ENCODE data around the gene HDDC3. TPM values are rescaled to one million over a fixed set of nuclear protein-coding genes. Genes with fewer than 3 reads are reported as not detected.

The HDDC3 gene
- total RNA-seq, 1 experiment from 2014 or later = 13.3 TPM

DNA sequence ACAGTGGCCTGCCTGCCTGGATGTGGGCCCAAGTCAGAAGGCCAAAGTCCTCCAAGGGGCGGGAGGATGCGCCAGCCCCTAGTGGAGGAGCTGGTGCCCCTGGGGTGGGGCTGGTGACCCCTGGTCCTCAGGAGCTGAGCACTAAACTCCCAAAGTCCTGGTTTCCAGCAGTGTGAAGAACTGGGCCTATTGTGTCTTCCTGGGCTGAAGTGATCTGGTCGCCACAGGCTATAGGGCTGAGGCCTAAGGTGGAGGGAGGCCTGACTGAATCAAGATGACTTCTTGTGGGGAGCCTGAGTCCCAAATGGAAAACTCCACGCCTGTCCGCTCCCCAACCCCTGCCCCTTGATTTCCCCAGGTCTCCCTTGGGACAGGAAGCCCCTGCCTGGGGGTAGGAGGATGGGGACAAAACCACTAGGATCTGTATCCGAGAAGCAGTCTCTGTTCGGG is 48.8 kb downstream of the HDDC3 start:
- H3K27ac Mint-ChIP-seq = peak overlapping the region in 1 of 3 experiments; percentile 77; a peak in 1 of 7 replicates
- Histone ChIP-seq H2BK120ac (ENCODE audit: low read depth, low read length, poor library complexity, severe bottlenecking) (no peak overlapping the region), H3K56ac (ENCODE audit: insufficient read length, low read depth, low read length) (no peak overlapping the region), H3K18ac (ENCODE audit: insufficient read length, low read depth, low read length) (no peak overlapping the region), H3K79me2 (ENCODE audit: insufficient read depth, low read length) (no peaks in the 10 kb centered on the region), H3K79me1 (ENCODE audit: insufficient read depth, low read depth, low read length, poor library complexity, severe bottlenecking) (no peaks in the 10 kb centered on the region), H4K91ac (ENCODE audit: insufficient read length, low read depth, low read length) (no peak overlapping the region), H3K4me2 (ENCODE audit: insufficient read depth, insufficient read length, low read length) (no peak overlapping the region), H3K23me2 (ENCODE audit: insufficient read length, low read depth, low read length, poor library complexity, severe bottlenecking) (peaks cover 7% of the 10 kb centered on the region), H2BK15ac (ENCODE audit: low read depth, low read length) (no peak overlapping the region), H3K9me3 (ENCODE audit: control insufficient read depth, low read depth, low read length) (no peaks in the 10 kb centered on the region), H2BK20ac (ENCODE audit: low read depth, low read length, poor library complexity, severe bottlenecking) (no peak overlapping the region), H3T11ph (ENCODE audit: low read length) (no peak overlapping the region), H4K5ac (ENCODE audit: insufficient read length, low read depth, low read length) (no peak overlapping the region), H3K4ac (ENCODE audit: low read depth, low read length) (no peak overlapping the region), H4K8ac (replicated peaks; ENCODE audit: insufficient read length, low read depth, low read length) (no peak overlapping the region), H3K9ac (ENCODE audit: extremely low read depth, insufficient read length, low read length) (no peak overlapping the region), H3K27me3 (ENCODE audit: insufficient read depth, low read length) (no peaks in the 10 kb centered on the region), H3K23ac (ENCODE audit: insufficient read length, low read depth, low read length) (no peak overlapping the region), H2BK5ac (ENCODE audit: insufficient read length, low read length) (no peak overlapping the region), H2AFZ (ENCODE audit: low read length) (no peak overlapping the region), H3K14ac (ENCODE audit: insufficient read depth, low read length) (peak overlapping the region; percentile 19; the same call in 1 of the 2 replicates), H3K4me1 (ENCODE audit: insufficient read depth, low read length) (no peaks in the 10 kb centered on the region), H4K20me1 (ENCODE audit: control insufficient read depth, insufficient read depth, insufficient read length) (no peaks in the 10 kb centered on the region), H2BK12ac (ENCODE audit: insufficient read length, low read depth, low read length) (no peak overlapping the region), H2AK5ac (ENCODE audit: insufficient read length, low read length) (no peak overlapping the region), H3K27ac (ENCODE audit: insufficient read length, low read depth, low read length) (no peak overlapping the region)
- no peak for DNase-seq
- TF ChIP-seq, protein P1, sequence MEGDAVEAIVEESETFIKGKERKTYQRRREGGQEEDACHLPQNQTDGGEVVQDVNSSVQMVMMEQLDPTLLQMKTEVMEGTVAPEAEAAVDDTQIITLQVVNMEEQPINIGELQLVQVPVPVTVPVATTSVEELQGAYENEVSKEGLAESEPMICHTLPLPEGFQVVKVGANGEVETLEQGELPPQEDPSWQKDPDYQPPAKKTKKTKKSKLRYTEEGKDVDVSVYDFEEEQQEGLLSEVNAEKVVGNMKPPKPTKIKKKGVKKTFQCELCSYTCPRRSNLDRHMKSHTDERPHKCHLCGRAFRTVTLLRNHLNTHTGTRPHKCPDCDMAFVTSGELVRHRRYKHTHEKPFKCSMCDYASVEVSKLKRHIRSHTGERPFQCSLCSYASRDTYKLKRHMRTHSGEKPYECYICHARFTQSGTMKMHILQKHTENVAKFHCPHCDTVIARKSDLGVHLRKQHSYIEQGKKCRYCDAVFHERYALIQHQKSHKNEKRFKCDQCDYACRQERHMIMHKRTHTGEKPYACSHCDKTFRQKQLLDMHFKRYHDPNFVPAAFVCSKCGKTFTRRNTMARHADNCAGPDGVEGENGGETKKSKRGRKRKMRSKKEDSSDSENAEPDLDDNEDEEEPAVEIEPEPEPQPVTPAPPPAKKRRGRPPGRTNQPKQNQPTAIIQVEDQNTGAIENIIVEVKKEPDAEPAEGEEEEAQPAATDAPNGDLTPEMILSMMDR (conservative IDR thresholded peaks at IDR 0.05) = no peak
- peaks cover 5 to 23% (median 9%) of the 10 kb centered on the region in 3 experiments; a peak in 4 of 7 replicates for H3K36me3 Mint-ChIP-seq (ENCODE audit: insufficient read depth in 1 of 3, low read depth in 3 of 3)
- WGBS (ENCODE audit: extremely low coverage, insufficient read length, low lambda C conversion rate) = no CpG with 5 or more reads among the region's 7 CpGs
- no peaks in the 10 kb centered on the region for H3K27me3 Mint-ChIP-seq (ENCODE audit: low read depth)
- peak overlapping the region; percentile 25 to 35; a peak in 3 of 5 replicates for H3K4me3 Mint-ChIP-seq
- H3K4me1 Mint-ChIP-seq = peaks cover 14 to 21% of the 10 kb centered on the region in 2 experiments
- H3K9me3 Mint-ChIP-seq = no peaks in the 10 kb centered on the region
